Activated gamma-delta T cell (primary cell): ENCODE measurements around the gene USP28.
"Not testable (repeated sequence)": the region's sequence is repeated elsewhere in the genome, so short reads cannot be mapped to it uniquely, and the experiment has no call there.

ENCODE experiments used
- DNase-seq: peaks from one replicate; lab custom pipeline; 2025; lab: John Stamatoyannopoulos, UW

Gene USP28

GRCh38 chr11:113835306-113835705 lies 40.1 kb downstream of the USP28 start:
- no peak for DNase-seq

- DNase-seq: no peak
These were observed 42.2 kb downstream of the USP28 start for GRCh38 chr11:113833151-113833550.

GRCh38 chr11:113831314-113831713 lies 44.1 kb downstream of the USP28 start:
- no peak for DNase-seq

- no peak for DNase-seq
These were observed 45.6 kb downstream of the USP28 start for GRCh38 chr11:113829751-113830150.

- no peak for DNase-seq
These were observed 47.2 kb downstream of the USP28 start for GRCh38 chr11:113828191-113828590.

- DNase-seq: no peak
These were observed 47.9 kb downstream of the USP28 start for GRCh38 chr11:113827477-113827876.

- no peak for DNase-seq
These were observed 56.9 kb downstream of the USP28 start for GRCh38 chr11:113818426-113818825.

GRCh38 chr11:113817626-113818025 lies 57.7 kb downstream of the USP28 start:
- DNase-seq: no peak

GRCh38 chr11:113817162-113817561 lies 58.2 kb downstream of the USP28 start:
- DNase-seq: no peak

GRCh38 chr11:113814181-113814580 lies 61.2 kb downstream of the USP28 start:
- DNase-seq: no peak

GRCh38 chr11:113808931-113809330 lies 66.4 kb downstream of the USP28 start:
- no peak for DNase-seq

GRCh38 chr11:113806406-113806805 lies 69.0 kb downstream of the USP28 start:
- DNase-seq: no peak

- DNase-seq: no peak
These were observed 69.7 kb downstream of the USP28 start for GRCh38 chr11:113805640-113806039.

GRCh38 chr11:113802621-113803020 lies 72.8 kb downstream of the USP28 start:
- DNase-seq: no peak

- DNase-seq: no peak
These were observed 78.6 kb downstream of the USP28 start for GRCh38 chr11:113796663-113797259.

GRCh38 chr11:113789675-113790320 lies 85.6 kb downstream of the USP28 start:
- no peak for DNase-seq

- not testable (repeated sequence) for DNase-seq
These were observed 86.4 kb downstream of the USP28 start for GRCh38 chr11:113789016-113789415.

- DNase-seq: no peak
These were observed 93.2 kb downstream of the USP28 start for GRCh38 chr11:113782134-113782533.

GRCh38 chr11:113781682-113782081 lies 93.7 kb downstream of the USP28 start:
- no peak for DNase-seq

GRCh38 chr11:113779496-113779895 lies 95.9 kb downstream of the USP28 start, which contains the start of gene CLDN25:
Gene CLDN25, plus strand, starts transcription at chr11:113779796. Its CDS starts 0 bp downstream, at chr11:113779796.
- no peak for DNase-seq

- no peak for DNase-seq
These were observed 97.1 kb downstream of the USP28 start for GRCh38 chr11:113778111-113778910.

- DNase-seq: no peak
These were observed 101.2 kb downstream of the USP28 start for GRCh38 chr11:113774174-113774503.
